ENCODE measurements around the gene ERP29.
"Not testable (repeated sequence)": the region's sequence is repeated elsewhere in the genome, so short reads cannot be mapped to it uniquely, and the experiment has no call there.

Gene ERP29

DNA sequence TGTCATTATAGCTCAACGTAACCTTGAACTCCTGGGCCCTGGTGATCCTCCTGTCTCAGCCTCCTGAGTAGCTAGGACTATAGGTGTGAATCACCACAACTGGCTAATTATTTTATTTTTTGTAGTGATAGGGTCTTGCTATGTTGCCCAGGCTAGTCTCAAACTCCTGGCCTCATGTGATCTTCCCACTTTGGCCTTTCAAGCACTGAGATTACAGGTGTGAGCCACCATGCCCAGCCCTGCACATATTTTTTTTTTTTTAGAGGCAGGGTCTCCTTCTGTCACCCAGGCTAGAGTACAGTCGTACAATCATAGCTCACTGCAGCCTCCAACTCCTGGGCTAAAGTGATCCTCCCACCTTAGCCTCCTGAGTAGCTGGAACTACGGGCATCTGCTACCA, 9.2 kb upstream of the ERP29 start:
- no peak for DNase-seq

DNA sequence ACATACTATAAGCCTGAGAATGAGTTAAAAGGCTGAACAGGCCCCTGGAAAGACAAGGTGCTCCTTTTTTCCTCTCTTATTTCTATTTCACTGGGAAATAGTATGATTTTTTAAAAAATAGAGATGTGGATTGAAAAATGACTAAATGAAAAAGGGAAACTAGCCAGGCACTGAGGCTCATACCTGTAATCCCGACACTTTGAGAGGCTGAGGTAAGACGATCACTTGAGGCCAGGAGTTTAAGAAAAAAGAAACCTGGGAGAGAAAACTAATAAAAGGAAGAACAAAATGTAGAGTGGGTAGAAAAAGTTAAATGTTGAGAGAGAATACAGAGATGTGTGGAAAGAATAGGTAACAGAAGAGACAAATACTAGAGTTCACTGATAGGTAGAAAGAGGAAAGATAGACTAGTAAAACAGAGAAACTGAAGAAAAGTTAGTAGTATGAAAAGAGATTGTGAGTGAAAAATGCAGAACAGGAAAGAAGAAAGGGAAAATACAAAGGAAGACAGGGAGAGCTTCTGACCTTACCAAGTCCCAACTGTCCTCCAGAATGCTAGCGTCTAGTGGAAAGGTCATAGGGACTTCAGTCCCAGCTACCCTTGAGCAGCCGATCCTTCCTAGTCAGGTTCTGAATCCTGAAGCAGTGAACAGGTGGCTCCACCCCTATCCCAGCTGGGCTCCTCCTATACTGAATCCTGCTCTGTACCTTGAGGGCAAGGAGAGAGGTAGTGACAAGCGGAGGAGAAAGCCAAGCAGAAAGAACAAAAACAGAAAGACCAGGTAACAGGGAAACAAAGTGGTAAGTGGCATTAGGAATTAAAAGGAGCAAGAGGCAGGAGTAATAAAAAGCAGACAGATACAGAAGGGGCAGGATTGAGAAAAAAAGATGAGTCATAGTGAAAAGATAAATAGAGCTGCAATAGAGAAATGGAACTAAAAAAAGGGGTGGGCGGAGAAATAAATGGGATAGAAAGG, 7.5 kb upstream of the ERP29 start:
- no peak for DNase-seq

DNA sequence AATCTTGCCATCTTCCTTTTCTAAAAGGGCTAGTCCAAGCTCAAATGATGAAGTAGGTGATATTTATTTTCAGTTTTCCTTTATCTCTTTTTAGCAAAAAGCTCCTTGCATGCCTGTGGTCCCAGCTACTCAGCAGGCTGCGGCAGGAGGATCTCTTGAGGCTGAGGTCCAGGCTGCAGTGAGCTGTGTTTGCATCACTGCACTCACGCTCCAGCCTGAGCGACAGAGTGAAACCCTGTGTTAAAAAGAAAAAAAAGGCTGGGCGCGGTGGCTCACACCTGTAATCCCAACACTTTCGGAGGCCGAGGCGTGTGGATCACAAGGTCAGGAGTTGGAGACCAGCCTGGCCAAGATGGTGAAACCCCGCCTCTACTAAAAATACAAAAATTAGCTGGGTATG, 5.3 kb upstream of the ERP29 start:
- DNase-seq: no peak

DNA sequence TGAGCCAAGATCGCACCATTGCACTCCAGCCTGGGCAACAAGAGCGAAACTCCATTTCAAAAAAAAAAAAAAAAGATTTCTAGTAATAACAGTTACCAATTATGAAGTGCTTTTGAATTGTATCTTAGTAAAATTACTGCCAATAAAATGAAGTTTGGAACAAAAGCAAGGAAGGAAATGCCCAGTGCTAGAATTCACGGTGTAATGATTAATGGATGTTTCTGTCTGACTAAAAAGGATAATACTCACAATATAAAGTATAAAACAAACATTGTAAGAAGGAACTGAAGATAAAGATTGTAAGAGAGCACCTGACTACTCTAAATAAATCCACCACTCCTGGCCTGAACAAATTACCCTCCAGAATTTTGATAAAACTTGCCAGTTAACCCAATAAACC, 4.3 kb upstream of the ERP29 start:
- DNase-seq: no peak

DNA sequence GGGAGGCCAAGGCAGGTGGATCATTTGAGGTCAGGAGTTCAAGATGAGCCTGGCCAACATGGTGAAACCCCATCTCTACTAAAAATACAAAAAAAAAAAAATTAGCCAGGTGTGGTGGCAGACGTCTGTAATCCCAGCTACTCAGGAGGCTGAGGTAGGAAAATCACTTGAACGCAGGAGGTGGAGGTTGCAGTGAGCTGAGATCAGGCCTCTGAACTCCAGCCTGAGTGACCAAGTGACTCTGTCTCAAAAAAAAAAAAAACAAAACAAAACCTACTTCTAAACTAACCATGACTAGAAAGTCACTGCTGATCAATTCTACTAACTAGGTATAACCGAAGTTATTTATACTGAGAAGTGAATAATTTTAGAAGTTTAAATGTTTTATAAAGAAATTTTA, 3.6 kb upstream of the ERP29 start:
- not testable (repeated sequence) for DNase-seq

DNA sequence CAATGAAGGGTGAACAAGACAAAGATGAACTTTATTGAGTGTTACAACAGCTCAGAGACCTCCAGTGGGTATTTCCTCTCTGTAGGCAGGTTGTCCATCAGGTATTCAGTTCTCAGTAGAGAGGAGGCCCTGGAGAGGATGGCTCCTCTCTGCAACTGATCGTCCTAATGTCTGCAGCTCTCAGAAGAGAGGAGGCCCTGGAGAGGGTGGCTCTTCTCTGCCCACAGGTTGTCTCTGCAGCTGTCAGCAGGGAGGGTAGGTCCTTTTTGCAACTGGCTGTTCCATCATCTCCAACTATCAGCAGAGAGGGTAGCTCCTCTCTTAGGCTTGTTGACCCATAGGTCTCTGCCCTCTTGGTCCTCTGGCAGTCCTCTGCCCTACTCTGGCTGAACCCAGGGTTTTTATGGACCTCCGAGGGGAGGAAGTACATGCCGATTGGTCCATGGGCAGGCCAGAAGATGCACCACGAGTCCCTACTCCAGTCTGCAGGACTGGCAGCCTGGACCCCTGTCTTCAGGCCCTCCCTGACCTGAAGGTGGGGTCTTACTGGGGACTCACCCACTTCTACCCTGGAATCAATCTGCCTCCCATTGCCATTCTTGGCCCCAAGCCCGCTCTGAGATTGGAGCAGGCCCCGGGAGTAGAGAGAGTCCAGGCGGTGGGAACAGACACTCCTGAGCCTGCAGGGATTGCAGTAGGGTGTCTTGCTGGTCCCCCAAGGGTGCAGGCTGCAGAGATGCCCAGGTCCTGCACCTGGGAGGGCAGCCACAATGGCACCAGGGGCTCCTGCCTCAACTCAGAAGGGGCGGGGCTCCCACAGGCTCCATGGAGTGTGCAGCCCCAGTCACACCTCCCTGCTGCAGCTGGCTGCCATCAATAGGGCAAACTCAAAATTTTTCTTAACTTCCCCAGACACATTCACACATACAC, 2.5 kb upstream of the ERP29 start:
- DNase-seq: no peak

DNA sequence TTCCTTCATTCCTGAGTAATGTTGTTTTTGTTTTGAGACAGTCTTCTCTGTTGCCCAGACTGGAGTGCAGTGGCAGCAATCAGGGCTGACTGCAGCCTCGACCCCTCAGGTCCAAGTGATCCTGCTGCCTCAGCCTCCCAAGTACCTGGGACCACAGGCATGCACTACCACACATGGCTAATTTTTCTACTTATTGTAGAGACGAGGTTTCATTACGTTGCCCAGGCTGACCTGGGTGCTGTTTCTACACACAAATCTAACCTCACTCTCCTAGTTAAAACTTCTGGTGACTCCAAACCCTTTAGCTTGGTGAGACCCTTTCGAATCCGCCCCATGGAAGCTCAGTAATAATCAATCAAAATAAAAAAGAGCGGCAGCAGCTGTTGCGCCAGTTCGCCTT, 1.5 kb upstream of the ERP29 start:
- DNase-seq: no peak

DNA sequence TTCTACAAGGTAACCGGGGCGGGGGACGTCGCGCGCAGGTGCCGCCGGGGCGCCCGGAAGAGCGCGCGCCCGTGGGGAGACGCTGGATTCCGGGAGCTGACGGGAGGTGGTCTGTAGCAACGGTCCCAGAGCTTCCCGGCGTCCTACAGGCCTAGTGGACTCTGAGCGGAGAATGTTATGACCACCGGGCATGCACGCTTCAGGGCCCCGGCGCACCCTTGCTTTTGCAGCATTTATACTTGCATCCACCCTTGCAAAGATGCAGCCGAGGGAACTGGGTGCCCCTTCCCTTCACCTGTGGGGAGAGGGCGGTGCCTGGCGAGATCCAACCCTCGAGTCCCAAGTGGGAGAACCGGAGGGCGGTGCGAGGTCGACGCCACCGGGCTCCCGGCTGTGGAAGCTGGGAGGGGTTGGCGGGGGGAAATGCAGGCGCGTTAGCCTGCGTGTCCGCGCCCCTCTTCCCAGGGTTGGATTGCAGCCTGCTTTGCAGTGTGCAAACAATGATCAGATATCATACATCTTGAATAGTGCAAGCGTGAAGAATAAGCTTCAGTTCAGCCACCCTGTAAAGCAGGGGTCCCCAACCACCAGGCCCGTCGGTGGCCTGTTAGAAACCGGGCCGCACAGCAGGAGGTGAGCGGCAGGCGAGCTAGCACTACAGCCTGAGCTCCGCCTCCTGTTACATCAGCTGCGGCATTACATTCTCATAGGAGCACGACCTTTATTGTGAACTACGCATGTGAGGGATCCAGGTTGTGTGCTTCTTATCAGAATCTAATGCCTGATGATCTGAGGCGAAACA, 576 bp downstream of the ERP29 start:
- peak; percentile 79 to 87 for DNase-seq

DNA sequence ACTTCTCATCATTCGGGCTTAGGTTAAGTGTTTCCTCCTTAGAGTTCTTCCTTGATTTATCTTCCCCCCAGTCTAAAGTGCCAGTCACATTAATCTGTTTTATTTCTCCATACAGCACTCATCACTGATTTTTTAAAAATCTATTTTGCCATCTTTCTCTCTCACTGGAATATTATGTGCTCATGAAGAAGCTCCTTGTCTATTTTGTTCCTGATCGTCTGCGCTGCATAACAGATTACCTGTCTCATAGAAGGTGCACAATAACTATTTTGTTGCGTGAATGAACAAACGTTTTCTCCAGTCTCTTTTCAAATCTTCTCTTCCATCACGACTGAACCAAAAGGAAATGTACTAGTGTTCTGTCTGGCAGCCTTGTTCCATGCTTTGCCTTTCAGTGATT, 2.7 kb downstream of the ERP29 start:
- no peak for DNase-seq

DNA sequence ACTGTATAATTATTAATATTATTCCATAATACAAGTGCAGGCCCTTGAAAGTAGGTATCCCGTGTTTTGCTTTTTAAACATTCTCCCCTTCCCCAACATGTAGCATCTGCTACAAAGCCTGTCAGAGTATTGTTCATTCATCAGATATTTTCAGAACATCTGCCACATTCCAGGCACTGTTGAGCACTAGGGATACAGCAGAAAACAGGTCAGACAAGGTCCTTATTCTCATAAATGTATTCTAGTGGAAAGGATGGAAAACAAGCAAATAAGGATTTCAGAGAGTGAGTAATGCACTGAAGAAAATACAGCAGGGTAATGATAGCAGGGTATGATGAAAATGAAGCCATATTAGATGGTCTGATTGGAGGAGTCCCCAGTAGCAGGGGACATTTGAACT, 3.8 kb downstream of the ERP29 start:
- no peak for DNase-seq

DNA sequence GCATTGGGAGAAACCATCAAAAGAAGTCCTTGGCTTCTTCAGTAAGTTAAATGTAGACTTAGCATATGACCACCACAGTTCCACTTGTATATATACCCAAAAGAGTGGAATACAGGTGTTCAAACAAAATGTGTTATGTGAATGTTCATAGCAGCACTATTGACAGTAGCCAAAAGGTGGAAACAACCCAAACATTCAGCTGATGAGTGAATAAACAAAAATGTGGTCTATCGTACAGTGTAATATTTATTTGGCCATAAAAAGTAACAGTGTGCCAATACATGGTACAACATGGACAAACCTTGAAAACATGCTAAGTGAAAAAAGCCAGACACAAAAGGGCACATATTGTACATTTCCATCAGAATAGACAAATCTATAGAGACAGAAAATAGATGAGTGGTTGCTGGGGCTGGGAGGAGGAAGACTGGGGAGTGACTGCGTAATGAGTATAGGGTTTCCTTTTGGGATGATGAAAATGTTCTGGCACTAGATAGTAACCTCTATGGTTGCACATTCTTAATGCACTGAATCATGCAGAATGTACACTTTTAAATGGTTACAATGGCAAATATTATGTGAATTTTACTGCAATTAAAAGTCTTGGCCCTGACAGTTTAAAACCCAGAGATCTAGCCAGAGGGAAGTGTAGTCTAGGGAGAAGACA, 5.5 kb downstream of the ERP29 start:
- peak in 1 of 2 experiments; percentile 50 for DNase-seq

DNA sequence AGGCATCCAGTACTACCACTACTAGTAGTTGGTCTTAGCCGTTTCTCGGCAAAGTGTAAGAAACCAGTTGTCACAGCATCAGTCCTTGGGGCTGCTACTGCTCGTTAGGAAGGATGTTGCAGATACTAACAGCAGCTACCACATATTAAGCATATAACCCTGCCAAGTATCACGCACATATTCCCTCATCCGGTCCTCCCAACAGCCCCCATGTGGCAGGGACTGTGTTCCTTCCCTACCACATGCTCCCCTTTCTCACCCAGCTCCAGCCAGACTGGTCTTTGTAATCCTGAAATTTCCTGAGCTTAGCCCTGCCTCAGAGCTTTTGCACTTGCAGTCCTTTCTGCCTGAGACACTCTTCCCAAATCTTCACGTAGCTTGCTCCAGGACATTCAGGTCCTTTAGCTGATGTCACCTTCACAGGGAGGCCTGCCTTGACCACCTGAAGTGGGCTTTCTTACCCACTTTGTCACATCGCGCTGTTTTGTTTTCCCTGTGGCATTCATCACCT, 7.8 kb downstream of the ERP29 start:
- DNase-seq: no peak

DNA sequence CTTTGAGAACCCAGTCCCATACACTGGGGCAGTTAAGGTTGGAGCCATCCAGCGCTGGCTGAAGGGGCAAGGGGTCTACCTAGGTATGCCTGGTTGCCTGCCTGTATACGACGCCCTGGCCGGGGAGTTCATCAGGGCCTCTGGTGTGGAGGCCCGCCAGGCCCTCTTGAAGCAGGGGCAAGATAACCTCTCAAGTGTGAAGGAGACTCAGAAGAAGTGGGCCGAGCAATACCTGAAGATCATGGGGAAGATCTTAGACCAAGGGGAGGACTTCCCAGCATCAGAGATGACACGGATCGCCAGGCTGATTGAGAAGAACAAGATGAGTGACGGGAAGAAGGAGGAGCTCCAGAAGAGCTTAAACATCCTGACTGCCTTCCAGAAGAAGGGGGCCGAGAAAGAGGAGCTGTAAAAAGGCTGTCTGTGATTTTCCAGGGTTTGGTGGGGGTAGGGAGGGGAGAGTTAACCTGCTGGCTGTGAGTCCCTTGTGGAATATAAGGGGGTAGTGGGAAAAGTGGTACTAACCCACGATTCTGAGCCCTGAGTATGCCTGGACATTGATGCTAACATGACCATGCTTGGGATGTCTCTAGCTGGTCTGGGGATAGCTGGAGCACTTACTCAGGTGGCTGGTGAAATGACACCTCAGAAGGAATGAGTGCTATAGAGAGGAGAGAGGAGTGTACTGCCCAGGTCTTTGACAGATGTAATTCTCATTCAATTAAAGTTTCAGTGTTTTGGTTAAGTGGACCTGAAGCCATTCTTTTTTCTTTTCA, 9.2 kb downstream of the ERP29 start:
- DNase-seq: no peak

DNA sequence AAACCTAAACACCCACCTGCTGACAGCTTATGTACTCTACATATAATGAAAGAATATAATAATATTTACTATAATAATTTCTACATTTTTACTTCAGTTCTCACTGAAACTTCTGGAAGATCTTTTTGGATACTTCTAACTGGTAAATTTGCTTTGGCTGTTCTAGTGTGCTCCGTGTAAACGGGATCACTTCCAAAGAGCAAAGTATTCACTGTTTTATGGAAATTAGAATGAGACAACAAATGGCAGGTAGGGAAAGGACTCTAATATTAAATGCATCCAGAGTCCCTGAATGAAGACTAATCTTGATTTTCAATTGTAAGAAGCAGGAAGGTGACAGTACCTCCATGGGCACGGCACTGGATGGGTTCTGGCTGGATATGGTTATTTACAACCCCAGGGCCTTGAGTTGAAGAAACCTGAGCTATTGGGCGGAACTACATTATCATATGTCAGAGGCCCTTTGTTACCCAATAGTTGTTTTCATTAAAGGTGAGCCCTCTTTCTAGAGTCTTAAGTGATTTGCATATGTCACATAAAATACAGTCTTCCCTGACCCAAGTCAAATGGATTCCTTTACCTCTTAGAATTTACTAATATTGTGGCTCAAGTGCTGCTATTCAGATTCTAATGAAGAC, 10.7 kb downstream of the ERP29 start:
- no peak for DNase-seq

DNA sequence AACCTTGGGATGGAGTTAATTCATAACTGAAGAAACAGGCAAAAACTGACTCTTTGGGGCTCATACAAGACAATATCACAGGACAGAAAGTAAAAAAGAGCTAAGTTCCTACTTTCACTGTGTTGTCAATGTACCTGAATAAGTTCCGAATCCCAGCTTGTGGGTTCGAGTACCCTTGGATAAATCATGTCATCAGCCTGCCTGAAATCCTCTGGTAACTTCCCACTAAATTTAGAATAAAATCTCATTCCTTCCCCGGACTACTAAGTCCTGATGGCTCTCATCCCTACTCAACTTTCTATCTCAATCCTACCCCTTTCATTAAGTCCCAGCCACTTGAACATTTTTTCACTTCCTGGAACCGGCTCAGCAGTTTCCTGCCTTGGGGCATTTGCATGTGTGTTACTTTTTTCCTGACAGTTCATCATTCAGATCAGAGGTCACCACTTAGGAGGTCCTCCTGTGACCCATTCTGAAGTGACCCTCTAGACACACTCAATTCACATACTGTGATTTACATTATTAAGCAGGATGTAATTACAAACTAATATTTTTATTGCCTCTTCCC, 12.7 kb downstream of the ERP29 start:
- no peak for DNase-seq

DNA sequence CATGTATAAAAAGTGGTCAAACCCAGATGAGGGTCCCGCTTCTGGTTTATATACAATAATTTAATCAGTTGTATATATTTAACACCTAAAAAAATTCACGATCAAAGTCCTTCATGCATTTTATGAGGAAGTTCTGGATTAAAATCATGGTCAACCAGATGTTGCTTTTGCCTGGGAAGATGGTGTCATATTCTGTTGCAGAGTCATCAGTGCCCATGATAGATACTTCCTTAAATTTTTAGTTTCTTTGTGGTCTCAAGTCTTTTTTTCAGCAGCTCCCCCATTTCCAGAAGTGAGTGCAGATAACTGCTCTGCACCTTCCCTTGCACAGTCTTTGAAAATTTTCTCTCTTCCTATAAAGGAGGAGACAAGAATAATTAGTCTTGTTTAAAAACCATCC, 16.1 kb downstream of the ERP29 start:
- DNase-seq: no peak

DNA sequence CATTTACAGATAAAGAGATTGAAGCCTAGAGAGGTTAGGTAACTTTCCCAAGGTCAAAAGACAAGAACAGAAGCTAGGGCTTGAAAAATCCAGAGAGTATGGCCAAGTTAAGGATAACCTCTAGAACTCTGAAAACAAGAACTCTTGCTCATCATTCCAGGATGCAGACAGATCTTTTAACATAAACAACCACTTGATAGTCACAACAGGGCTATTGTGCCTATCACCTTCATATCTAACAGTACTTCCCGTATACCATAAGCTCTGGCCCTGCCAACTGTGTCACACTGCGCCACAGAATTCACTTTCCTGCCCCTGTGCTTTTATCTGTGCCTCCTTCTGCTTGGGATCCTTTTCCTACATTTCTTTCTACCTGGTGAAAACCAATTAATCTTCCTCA, 18.2 kb downstream of the ERP29 start:
- no peak for DNase-seq

DNA sequence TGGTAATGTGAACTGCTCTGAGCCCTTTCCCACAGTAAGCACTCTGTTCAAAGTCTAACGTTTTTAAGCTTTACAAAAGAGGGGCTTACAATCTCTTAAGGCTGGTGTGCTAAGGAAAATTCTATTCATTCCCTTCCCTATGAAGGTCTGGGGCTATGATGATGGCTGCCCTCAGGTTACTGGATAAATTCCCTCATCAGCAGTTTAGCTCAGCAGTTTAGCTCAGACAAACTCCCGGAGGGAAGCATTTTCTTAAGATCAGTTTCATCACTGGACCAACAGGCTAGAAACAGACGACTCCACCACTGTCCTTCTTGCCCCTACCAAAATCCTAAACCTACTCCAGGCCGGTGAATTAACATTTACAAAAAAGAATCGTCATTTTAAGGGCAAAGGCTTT, 19.1 kb downstream of the ERP29 start:
- no peak for DNase-seq

DNA sequence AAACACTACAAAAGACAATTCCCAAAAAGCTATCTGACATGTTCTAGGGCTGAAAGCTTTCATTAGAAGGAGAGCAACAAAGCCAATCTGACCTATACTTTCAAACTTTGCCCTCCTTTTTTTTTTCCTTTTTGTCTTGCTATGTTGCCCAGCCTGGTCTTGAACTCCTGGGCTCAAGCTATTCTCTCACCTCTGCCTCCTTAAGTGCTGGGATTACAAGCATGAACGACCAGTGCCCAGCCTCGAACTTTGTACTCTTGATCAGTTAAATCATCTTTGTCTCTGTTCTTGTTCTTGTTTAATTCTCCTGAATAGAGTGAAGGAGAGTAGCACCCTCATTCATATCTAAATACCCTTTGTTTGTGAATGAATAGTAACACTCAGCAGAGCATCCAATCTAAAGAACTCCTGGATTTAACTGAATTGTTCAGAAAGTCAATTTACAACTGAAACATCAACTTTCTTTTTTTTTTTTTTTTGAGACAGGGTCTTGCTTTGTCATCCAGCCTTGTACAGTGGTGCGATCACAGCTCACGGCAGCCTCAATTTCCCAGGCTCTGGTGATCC, 22.1 kb downstream of the ERP29 start:
- no peak for DNase-seq

DNA sequence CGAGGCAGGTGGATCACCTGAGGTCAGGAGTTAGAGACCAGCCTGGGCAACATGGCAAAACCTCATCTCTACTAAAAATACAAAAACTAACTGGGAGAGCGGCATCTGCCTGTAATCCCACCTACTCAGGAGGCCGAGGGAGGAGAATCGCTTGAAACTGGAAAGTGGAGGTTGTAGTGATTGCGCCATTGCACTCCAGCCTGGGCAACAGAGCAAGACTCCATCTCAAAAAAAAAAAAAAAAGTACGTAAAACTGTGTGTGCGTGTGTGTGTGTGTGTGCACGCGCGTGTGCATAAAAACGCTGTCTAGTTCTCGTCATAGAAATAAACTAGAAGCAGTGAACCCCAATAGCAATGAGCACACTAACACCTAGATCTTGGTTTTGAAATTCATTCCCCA, 23.4 kb downstream of the ERP29 start:
- not testable (repeated sequence) for DNase-seq
